HepG2 (cell line): ENCODE measurements around the gene MAGIX. TPM values are rescaled to one million over a fixed set of nuclear protein-coding genes. Genes with fewer than 3 reads are reported as not detected.

Experiments used
- ATAC-seq: fragments of 200-7000 bp; cut with Tn5 transposase; 3 replicates; pipeline ENCODE4 v1.9.1; 2020; ENCODE audit warnings: mild to moderate bottlenecking, moderate library complexity
- BruUV-seq: library from RNA; stranded (reverse); fragments of 400-500 nt; replicated peaks from 2 replicates; lab custom pipeline; 2021; lab: Mats Ljungman, UMichigan
- CTCF ChIA-PET: fragments of 300-600 bp; formaldehyde crosslinking; extraction: SDS; loops from one replicate; lab custom pipeline; 2021; ENCODE audit warnings: low total read pairs, inconsistent platforms, low intra/inter-chr PET ratio; lab: Yijun Ruan, JAX
- POLR2A ChIA-PET: fragments of 350-600 bp; sonication (Branson Sonifier 250); formaldehyde crosslinking; loops from one replicate; lab custom pipeline; 2020; ENCODE audit warnings: antibody characterized with exemption, inconsistent platforms; lab: Yijun Ruan, JAX
- DNase-seq: peaks from one replicate; pipeline ENCODE4 v3.0.0-alpha.2; 2015; ENCODE audit warnings: low spot score
- FAIRE-seq: peaks from 3 replicates; lab custom pipeline; 2011; peaks lifted over from hg19 to GRCh38; lab: Jason Lieb, UNC
- H2AFZ ChIP-seq: one replicate; pipeline ENCODE4 v1.6.1; 2011; ENCODE audit warnings: low read length, inconsistent platforms
- H3K27ac ChIP-seq: fragments of 300-600 bp; 3 replicates; pipeline ENCODE4 v1.8.0; 2011; ENCODE audit warnings: mixed run types, mild to moderate bottlenecking, mixed read lengths, low read length, inconsistent platforms; ENCODE audit not compliant: insufficient read depth; ENCODE audit errors: extremely low read length
- H3K27me3 ChIP-seq, 2 experiments: fragments of 200-600 bp in 1 of 2; 2 replicates in 1 of 2; 3 replicates in 1 of 2; pipeline versions ENCODE4 v1.6.0 to v1.8.0; 2011; ENCODE audit warnings: low read length in 2 of 2, mild to moderate bottlenecking in 2 of 2, moderate library complexity in 2 of 2, inconsistent platforms in 1 of 2; ENCODE audit not compliant: insufficient read depth in 2 of 2, control insufficient read depth in 1 of 2
- H3K36me3 ChIP-seq, 2 experiments: fragments of 200-600 bp in 1 of 2; replicated peaks in 1 of 2; 2 replicates in 1 of 2; 3 replicates in 1 of 2; pipeline versions ENCODE4 v1.5.1 to v1.8.0; 2011; ENCODE audit warnings: low read length in 2 of 2, inconsistent platforms in 1 of 2; ENCODE audit not compliant: insufficient read depth in 2 of 2, control insufficient read depth in 1 of 2
- H3K4me1 ChIP-seq: 2 replicates; pipeline ENCODE4 v1.5.1; 2012; ENCODE audit warnings: low read length, inconsistent platforms; ENCODE audit not compliant: insufficient read depth
- H3K4me2 ChIP-seq: 2 replicates; pipeline ENCODE4 v1.6.0; 2011; ENCODE audit warnings: low read depth, low read length, inconsistent platforms
- H3K4me3 ChIP-seq, 3 experiments: fragments of 200-600 bp in 1 of 3; sonication (generic), shearing (Covaris generic) in 1 of 3; replicated peaks in 1 of 3; 2 replicates each; pipeline ENCODE4 v1.5.1; 2011 to 2016; ENCODE audit warnings: low read length in 3 of 3, inconsistent platforms in 2 of 3, low read depth in 2 of 3, mild to moderate bottlenecking in 2 of 3, control low read depth in 1 of 3, mixed read lengths in 1 of 3; ENCODE audit not compliant: insufficient read depth in 1 of 3
- H3K79me2 ChIP-seq: one replicate; pipeline ENCODE4 v1.6.1; 2011; ENCODE audit warnings: low read length, inconsistent platforms; ENCODE audit not compliant: insufficient read depth
- H3K9ac ChIP-seq: 2 replicates; pipeline ENCODE4 v1.6.0; 2011; ENCODE audit warnings: mild to moderate bottlenecking, low read depth, low read length, inconsistent platforms; ENCODE audit not compliant: insufficient read depth
- H3K9me3 ChIP-seq: 2 replicates; pipeline ENCODE4 v1.5.1; 2012; ENCODE audit warnings: mild to moderate bottlenecking, low read length
- H4K20me1 ChIP-seq: 2 replicates; pipeline ENCODE4 v1.6.0; 2011; ENCODE audit warnings: inconsistent platforms, mild to moderate bottlenecking, low read length, moderate library complexity; ENCODE audit not compliant: insufficient read depth
- DPF2 ChIP-seq: sonication (generic); formaldehyde crosslinking; IDR thresholded peaks from 2 replicates; pipeline ENCODE4 v1.4.0; 2020; ENCODE audit warnings: mild to moderate bottlenecking, low read depth, missing genetic modification reagents, borderline replicate concordance
- PHF5A ChIP-seq: IDR thresholded peaks from one replicate; pipeline ENCODE4 v1.6.1; 2018; ENCODE audit warnings: low read depth, missing genetic modification reagents; ENCODE audit not compliant: unreplicated experiment
- ZNF563 ChIP-seq: sonication (generic); formaldehyde crosslinking; IDR thresholded peaks from 2 replicates; pipeline ENCODE4 v1.8.0; 2022; ENCODE audit warnings: mild to moderate bottlenecking, moderate library complexity, missing genetic modification reagents
- WGBS: methylation state at CpG from one replicate; pipeline ENCODE4 v1.1.6; 2017; ENCODE audit warnings: low lambda C conversion rate; 5-methylcytosine and 5-hydroxymethylcytosine counted together
- in situ Hi-C: cut with HindIII; loops from 2 replicates; pipeline ENCODE4 v1.10.0; 2017; ENCODE audit warnings: low pct_unique_long_range_greater_than_20kb; ENCODE audit not compliant: extremely low pct_ligation_motif_present
- intact Hi-C: fragments of 100-400 bp; cut with micrococcal nuclease; formaldehyde crosslinking; loops from one replicate; pipeline ENCODE4 v1.10.0; 2022; ENCODE audit not compliant: unreplicated experiment
- polyA plus RNA-seq, 8 experiments: library from polyadenylated mRNA; depleted of rRNA in 3 of 8; stranded (reverse) in 7 of 8; unstranded in 1 of 8; fragments of >200 nt; fragmentation: Illumina TruSeq in 4 of 8; extraction: Trizol in 4 of 8; gene quantifications; 2 replicates each; pipeline versions ENCODE4 v1.2.1 to v1.2.3, GENCODE V29; 2011 to 2016; ENCODE audit warnings: low read depth in 4 of 8, missing spikeins in 1 of 8, mixed read lengths in 1 of 8; ENCODE audit not compliant: insufficient read depth in 1 of 8
- total RNA-seq, 5 experiments: library from RNA; depleted of rRNA; stranded (reverse); fragments of >200 nt; fragmentation: Illumina TruSeq; extraction: Trizol; gene quantifications; 2 replicates each; pipeline ENCODE4 v1.2.3, GENCODE V29; 2016; ENCODE audit warnings: low read depth in 1 of 5
- TF ChIP-seq, protein P1 (sequence below), 2 experiments: fragments of 450-650 bp in 1 of 2; sonication (generic) in 1 of 2; formaldehyde crosslinking; IDR thresholded peaks; 2 replicates each; pipeline versions ENCODE4 v1.5.0 to v1.8.0; 2020 to 2022; ENCODE audit warnings: mild to moderate bottlenecking in 1 of 2, missing genetic modification reagents in 1 of 2
- TF ChIP-seq, protein P2 (sequence below): sonication (generic); formaldehyde crosslinking; conservative IDR thresholded peaks from 2 replicates; pipeline ENCODE4 v1.4.0; 2020; ENCODE audit warnings: missing genetic modification reagents
- TF ChIP-seq, protein P3 (sequence below): sonication (generic); formaldehyde crosslinking; IDR thresholded peaks from 2 replicates; pipeline ENCODE4 v1.5.1; 2020; ENCODE audit warnings: mild to moderate bottlenecking, missing genetic modification reagents
- TF ChIP-seq, protein P4 (sequence below): sonication (generic); formaldehyde crosslinking; IDR thresholded peaks from 2 replicates; pipeline ENCODE4 v1.5.1; 2020; ENCODE audit warnings: missing genetic modification reagents, mild to moderate bottlenecking, borderline replicate concordance
- TF ChIP-seq, protein P5 (sequence below): sonication (generic); formaldehyde crosslinking; IDR thresholded peaks from 2 replicates; pipeline ENCODE4 v1.9.0; 2021; ENCODE audit warnings: mild to moderate bottlenecking, missing genetic modification reagents

Gene MAGIX
- total and polyA plus RNA-seq, 2 of the 13 experiments (the other 11 are each of a cell fraction or from before 2014, with no cell fraction given): 0.63 to 1.2 TPM

DNA sequence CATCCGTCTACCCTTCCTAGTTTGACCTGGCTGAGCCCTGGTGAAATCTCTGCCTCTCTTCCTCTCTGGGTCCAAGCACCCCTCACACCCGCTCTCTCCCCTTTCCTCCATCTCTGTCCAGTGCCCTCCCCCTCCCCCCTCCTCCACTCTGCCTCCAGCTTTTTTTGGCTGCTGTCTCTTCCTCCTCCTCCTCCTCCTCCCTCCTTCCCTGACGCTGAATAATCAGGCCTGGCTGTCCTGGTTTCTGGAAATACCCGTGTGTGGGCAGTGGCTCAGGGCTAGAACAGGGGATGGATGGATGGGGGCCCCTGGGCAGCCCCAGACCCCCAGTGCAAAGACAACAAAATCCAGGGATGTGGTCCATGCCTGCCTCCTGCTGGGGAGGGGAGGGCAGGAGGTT, 42.2 kb downstream of the MAGIX start:
- no peak for FAIRE-seq
- H4K20me1 ChIP-seq: no peaks in the 10 kb centered on the region
- TF ChIP-seq PHF5A (no peak), DPF2 (CRISPR knock-in tag) (no peak), ZNF563 (CRISPR knock-in tag) (no peak)
- TF ChIP-seq, protein P1, sequence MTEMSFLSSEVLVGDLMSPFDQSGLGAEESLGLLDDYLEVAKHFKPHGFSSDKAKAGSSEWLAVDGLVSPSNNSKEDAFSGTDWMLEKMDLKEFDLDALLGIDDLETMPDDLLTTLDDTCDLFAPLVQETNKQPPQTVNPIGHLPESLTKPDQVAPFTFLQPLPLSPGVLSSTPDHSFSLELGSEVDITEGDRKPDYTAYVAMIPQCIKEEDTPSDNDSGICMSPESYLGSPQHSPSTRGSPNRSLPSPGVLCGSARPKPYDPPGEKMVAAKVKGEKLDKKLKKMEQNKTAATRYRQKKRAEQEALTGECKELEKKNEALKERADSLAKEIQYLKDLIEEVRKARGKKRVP (CRISPR knock-in tag; IDR thresholded peaks at IDR 0.05): no peak
- TF ChIP-seq, protein P2, sequence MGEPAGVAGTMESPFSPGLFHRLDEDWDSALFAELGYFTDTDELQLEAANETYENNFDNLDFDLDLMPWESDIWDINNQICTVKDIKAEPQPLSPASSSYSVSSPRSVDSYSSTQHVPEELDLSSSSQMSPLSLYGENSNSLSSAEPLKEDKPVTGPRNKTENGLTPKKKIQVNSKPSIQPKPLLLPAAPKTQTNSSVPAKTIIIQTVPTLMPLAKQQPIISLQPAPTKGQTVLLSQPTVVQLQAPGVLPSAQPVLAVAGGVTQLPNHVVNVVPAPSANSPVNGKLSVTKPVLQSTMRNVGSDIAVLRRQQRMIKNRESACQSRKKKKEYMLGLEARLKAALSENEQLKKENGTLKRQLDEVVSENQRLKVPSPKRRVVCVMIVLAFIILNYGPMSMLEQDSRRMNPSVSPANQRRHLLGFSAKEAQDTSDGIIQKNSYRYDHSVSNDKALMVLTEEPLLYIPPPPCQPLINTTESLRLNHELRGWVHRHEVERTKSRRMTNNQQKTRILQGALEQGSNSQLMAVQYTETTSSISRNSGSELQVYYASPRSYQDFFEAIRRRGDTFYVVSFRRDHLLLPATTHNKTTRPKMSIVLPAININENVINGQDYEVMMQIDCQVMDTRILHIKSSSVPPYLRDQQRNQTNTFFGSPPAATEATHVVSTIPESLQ: no peak
- TF ChIP-seq, protein P3, sequence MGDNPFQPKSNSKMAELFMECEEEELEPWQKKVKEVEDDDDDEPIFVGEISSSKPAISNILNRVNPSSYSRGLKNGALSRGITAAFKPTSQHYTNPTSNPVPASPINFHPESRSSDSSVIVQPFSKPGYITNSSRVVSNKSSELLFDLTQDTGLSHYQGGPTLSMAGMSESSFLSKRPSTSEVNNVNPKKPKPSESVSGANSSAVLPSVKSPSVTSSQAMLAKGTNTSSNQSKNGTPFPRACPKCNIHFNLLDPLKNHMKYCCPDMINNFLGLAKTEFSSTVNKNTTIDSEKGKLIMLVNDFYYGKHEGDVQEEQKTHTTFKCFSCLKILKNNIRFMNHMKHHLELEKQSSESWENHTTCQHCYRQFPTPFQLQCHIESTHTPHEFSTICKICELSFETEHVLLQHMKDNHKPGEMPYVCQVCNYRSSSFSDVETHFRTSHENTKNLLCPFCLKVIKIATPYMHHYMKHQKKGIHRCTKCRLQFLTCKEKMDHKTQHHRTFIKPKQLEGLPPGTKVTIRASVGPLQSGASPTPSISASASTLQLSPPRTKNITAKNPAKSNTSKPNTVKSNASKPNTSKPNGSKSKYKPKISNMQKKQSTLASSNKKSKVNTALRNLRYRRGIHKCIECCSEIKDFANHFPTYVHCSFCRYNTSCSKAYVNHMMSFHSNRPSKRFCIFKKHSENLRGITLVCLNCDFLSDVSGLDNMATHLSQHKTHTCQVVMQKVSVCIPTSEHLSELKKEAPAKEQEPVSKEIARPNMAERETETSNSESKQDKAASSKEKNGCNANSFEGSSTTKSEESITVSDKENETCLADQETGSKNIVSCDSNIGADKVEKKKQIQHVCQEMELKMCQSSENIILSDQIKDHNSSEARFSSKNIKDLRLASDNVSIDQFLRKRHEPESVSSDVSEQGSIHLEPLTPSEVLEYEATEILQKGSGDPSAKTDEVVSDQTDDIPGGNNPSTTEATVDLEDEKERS: no peak
- TF ChIP-seq, protein P4, sequence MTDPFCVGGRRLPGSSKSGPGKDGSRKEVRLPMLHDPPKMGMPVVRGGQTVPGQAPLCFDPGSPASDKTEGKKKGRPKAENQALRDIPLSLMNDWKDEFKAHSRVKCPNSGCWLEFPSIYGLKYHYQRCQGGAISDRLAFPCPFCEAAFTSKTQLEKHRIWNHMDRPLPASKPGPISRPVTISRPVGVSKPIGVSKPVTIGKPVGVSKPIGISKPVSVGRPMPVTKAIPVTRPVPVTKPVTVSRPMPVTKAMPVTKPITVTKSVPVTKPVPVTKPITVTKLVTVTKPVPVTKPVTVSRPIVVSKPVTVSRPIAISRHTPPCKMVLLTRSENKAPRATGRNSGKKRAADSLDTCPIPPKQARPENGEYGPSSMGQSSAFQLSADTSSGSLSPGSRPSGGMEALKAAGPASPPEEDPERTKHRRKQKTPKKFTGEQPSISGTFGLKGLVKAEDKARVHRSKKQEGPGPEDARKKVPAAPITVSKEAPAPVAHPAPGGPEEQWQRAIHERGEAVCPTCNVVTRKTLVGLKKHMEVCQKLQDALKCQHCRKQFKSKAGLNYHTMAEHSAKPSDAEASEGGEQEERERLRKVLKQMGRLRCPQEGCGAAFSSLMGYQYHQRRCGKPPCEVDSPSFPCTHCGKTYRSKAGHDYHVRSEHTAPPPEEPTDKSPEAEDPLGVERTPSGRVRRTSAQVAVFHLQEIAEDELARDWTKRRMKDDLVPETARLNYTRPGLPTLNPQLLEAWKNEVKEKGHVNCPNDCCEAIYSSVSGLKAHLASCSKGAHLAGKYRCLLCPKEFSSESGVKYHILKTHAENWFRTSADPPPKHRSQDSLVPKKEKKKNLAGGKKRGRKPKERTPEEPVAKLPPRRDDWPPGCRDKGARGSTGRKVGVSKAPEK (CRISPR knock-in tag): no peak
- TF ChIP-seq, protein P5, sequence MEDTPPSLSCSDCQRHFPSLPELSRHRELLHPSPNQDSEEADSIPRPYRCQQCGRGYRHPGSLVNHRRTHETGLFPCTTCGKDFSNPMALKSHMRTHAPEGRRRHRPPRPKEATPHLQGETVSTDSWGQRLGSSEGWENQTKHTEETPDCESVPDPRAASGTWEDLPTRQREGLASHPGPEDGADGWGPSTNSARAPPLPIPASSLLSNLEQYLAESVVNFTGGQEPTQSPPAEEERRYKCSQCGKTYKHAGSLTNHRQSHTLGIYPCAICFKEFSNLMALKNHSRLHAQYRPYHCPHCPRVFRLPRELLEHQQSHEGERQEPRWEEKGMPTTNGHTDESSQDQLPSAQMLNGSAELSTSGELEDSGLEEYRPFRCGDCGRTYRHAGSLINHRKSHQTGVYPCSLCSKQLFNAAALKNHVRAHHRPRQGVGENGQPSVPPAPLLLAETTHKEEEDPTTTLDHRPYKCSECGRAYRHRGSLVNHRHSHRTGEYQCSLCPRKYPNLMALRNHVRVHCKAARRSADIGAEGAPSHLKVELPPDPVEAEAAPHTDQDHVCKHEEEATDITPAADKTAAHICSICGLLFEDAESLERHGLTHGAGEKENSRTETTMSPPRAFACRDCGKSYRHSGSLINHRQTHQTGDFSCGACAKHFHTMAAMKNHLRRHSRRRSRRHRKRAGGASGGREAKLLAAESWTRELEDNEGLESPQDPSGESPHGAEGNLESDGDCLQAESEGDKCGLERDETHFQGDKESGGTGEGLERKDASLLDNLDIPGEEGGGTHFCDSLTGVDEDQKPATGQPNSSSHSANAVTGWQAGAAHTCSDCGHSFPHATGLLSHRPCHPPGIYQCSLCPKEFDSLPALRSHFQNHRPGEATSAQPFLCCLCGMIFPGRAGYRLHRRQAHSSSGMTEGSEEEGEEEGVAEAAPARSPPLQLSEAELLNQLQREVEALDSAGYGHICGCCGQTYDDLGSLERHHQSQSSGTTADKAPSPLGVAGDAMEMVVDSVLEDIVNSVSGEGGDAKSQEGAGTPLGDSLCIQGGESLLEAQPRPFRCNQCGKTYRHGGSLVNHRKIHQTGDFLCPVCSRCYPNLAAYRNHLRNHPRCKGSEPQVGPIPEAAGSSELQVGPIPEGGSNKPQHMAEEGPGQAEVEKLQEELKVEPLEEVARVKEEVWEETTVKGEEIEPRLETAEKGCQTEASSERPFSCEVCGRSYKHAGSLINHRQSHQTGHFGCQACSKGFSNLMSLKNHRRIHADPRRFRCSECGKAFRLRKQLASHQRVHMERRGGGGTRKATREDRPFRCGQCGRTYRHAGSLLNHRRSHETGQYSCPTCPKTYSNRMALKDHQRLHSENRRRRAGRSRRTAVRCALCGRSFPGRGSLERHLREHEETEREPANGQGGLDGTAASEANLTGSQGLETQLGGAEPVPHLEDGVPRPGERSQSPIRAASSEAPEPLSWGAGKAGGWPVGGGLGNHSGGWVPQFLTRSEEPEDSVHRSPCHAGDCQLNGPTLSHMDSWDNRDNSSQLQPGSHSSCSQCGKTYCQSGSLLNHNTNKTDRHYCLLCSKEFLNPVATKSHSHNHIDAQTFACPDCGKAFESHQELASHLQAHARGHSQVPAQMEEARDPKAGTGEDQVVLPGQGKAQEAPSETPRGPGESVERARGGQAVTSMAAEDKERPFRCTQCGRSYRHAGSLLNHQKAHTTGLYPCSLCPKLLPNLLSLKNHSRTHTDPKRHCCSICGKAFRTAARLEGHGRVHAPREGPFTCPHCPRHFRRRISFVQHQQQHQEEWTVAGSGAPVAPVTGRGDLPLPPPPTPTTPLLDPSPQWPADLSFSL (CRISPR knock-in tag): no peak

More for the DNA sequence above, 42.2 kb downstream of the MAGIX start:
- DNase-seq (no peak), ATAC-seq (no peak)
- Histone ChIP-seq H3K27me3 (no peaks in the 10 kb centered on the region), H3K4me3 (no peak overlapping the region), H2AFZ (no peak overlapping the region), H3K9ac (no peak overlapping the region), H3K79me2 (no peaks in the 10 kb centered on the region), H3K4me2 (no peak overlapping the region), H3K4me1 (peaks cover 11% of the 10 kb centered on the region), H3K27ac (no peak overlapping the region), H3K36me3 (no peaks in the 10 kb centered on the region), H3K9me3 (no peaks in the 10 kb centered on the region)
- POLR2A ChIA-PET: no interaction called here
- WGBS: 21% methylated on average over 4 of the region's 4 CpGs
- no TSS peak for BruUV-seq
- in situ Hi-C loops: no loop called here
- intact Hi-C loops: no loop called here
- CTCF ChIA-PET: no interaction called here
